Dermis lymphatic vessel endothelial cell (primary cell): ENCODE measurements around the gene SLCO1C1. TPM values are rescaled to one million over a fixed set of nuclear protein-coding genes. Genes with fewer than 3 reads are reported as not detected.

Experiments used
- total RNA-seq: library from RNA; depleted of rRNA; stranded (reverse); fragments of >200 nt; gene quantifications from 2 replicates; pipeline ENCODE4 v1.2.1, GENCODE V29; 2014

The SLCO1C1 gene, protein sequence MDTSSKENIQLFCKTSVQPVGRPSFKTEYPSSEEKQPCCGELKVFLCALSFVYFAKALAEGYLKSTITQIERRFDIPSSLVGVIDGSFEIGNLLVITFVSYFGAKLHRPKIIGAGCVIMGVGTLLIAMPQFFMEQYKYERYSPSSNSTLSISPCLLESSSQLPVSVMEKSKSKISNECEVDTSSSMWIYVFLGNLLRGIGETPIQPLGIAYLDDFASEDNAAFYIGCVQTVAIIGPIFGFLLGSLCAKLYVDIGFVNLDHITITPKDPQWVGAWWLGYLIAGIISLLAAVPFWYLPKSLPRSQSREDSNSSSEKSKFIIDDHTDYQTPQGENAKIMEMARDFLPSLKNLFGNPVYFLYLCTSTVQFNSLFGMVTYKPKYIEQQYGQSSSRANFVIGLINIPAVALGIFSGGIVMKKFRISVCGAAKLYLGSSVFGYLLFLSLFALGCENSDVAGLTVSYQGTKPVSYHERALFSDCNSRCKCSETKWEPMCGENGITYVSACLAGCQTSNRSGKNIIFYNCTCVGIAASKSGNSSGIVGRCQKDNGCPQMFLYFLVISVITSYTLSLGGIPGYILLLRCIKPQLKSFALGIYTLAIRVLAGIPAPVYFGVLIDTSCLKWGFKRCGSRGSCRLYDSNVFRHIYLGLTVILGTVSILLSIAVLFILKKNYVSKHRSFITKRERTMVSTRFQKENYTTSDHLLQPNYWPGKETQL
- total RNA-seq, result not detected in 2 replicates

DNA sequence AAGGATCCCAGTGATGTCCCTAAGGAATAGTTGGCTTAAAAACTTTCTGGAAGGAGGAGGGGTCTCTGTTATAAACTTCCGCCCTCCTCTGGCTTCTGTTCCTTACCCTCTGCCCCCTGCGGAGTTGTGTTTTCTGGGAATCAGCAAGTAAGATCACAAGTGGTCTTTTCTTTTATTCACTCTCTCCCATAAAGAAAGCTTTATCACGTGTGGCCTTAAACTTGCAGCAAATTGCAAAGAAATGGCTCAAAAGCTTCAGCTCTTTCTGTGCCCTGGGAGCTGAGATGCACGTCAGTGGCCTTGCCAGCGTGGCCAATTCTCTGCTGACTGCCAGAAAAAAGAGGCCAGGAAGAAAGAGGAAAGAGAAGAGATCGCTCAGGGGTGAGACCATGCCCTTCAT, at the start of gene SLCO1C1:
SLCO1C1 (plus strand) TSS at position 101 of the 400 bp plus-strand sequence. CDS start 4,245 bp downstream, outside the sequence.

Other genes starting within 250 kb of the SLCO1C1 start
- not detected in 2 replicates for gene SLCO1B3, start 115.4 kb downstream of the SLCO1C1 start, total RNA-seq